ENCODE results near the gene SANBR.
"Not testable (repeated sequence)": the region's sequence is repeated elsewhere in the genome, so short reads cannot be mapped to it uniquely, and the experiment has no call there.

The SANBR gene

GRCh38 chr2:61018798-61019197 lies 46.9 kb upstream of the SANBR start:
- TF ChIP-seq, protein P1, sequence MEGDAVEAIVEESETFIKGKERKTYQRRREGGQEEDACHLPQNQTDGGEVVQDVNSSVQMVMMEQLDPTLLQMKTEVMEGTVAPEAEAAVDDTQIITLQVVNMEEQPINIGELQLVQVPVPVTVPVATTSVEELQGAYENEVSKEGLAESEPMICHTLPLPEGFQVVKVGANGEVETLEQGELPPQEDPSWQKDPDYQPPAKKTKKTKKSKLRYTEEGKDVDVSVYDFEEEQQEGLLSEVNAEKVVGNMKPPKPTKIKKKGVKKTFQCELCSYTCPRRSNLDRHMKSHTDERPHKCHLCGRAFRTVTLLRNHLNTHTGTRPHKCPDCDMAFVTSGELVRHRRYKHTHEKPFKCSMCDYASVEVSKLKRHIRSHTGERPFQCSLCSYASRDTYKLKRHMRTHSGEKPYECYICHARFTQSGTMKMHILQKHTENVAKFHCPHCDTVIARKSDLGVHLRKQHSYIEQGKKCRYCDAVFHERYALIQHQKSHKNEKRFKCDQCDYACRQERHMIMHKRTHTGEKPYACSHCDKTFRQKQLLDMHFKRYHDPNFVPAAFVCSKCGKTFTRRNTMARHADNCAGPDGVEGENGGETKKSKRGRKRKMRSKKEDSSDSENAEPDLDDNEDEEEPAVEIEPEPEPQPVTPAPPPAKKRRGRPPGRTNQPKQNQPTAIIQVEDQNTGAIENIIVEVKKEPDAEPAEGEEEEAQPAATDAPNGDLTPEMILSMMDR (IDR thresholded peaks at IDR 0.05; ENCODE audit: low read depth, low read length): no peak
- H3K4me3 ChIP-seq (ENCODE audit: low read depth, low read length): peak overlapping the region; percentile 100

DNA sequence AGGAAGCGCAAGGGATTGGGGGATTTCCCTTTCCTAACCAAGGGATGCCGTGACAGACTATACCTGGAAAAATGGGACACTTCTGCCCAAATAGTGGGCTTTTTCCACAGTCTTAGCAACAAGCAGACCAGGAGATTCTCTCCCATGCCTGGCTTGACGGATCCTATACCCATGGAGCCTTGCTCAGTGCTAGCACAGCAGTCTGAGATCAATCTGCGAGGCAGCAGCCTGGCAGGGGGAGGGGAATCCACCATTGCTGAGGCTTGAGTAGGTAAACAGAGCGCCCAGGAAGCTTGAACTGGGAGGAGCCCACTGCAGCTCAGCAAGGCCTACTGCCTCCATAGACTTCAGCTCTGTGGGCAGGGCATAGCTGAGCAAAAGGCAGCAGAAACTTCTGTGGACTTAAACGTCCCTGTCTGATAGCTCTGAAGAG lies 44.4 kb upstream of the SANBR start:
- TF ChIP-seq, protein P1 (IDR thresholded peaks at IDR 0.05; ENCODE audit: low read depth, low read length): no peak
- H3K4me3 ChIP-seq (ENCODE audit: low read depth, low read length): no peak overlapping the region

GRCh38 chr2:61023670-61024069 lies 42.0 kb upstream of the SANBR start:
- H3K4me3 ChIP-seq (ENCODE audit: low read depth, low read length): no peak overlapping the region
- TF ChIP-seq, protein P1 (IDR thresholded peaks at IDR 0.05; ENCODE audit: low read depth, low read length): no peak

- no peak overlapping the region for H3K4me3 ChIP-seq (ENCODE audit: low read depth, low read length)
- TF ChIP-seq, protein P1 (IDR thresholded peaks at IDR 0.05; ENCODE audit: low read depth, low read length): no peak
Measured at GRCh38 chr2:61029533-61029932, 36.1 kb upstream of the SANBR start.

DNA sequence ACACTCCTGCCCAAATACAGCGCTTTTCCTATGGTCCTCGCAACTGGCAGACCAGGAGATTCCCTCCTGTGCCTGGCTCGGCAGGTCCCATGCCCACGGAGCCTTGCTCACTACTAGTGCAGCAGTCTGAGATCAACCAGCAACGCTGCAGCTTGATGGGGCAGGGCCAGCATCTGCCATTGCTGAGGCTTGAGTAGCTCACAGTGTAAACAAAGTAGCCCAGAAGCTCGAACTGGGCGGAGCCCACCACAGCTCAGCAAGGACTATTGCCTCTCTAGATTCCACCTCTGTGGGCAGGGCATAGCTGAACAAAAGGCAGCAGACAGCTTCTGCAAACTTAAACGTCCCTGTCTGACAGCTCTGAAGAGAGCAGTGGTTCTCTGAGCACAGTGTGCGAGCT lies 31.1 kb upstream of the SANBR start:
- H3K4me3 ChIP-seq (ENCODE audit: low read depth, low read length): not testable (repeated sequence)

DNA sequence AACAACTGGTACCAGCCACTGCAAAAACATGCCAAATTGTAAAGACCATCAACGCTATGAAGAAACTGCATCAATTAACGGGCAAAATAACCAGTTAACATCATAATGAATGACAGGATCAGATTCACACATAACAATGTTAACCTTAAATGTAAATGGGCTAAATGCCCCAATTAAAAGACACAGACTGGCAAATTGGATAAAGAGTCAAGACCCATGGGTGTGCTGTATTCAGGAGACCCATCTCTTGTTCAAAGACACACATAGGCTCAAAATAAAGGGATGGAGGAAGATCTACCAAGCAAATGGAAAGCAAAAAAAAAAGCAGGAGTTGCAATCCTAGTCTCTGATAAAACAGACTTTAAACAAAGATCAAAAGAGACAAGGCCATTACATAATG lies 29.0 kb upstream of the SANBR start:
- not testable (repeated sequence) for H3K4me3 ChIP-seq (ENCODE audit: low read depth, low read length)

DNA sequence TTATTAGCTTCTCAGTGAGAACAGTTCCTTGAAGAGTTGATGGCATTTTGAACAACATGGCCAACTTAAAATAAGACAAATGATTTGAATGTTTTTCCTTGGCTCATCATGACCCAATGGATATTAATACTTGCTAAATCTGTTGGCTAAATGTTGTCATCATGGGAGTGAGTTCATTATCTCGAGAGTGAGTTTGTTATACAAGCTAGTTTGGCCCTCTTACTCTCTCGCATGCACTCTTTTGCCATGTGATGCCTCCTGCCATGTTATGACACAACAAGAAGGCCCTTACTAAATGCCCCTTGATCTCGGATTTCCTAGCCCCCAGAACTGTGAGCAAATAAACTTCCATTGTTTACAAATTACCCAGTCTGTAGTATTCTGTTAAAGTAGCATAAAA lies 22.9 kb upstream of the SANBR start:
- TF ChIP-seq, protein P1 (IDR thresholded peaks at IDR 0.05; ENCODE audit: low read depth, low read length): no peak
- no peak overlapping the region for H3K4me3 ChIP-seq (ENCODE audit: low read depth, low read length)

GRCh38 chr2:61044636-61045035 lies 21.0 kb upstream of the SANBR start:
- TF ChIP-seq, protein P1 (IDR thresholded peaks at IDR 0.05; ENCODE audit: low read depth, low read length): no peak
- H3K4me3 ChIP-seq (ENCODE audit: low read depth, low read length): no peak overlapping the region

All from WI38 (cell line).